T47D (cell line): ENCODE data around the gene ATAD3A.
"Not testable (repeated sequence)": the region's sequence is repeated elsewhere in the genome, so short reads cannot be mapped to it uniquely, and the experiment has no call there.

Experiments
- DNase-seq, 2 experiments: peaks; one replicate each; pipeline versions ENCODE4 v3.0.0 to v3.0.0-alpha.2; 2011 to 2012; ENCODE audit warnings: low read depth in 1 of 2, low spot score in 1 of 2
- JUND ChIP-seq: IDR thresholded peaks from 2 replicates; pipeline ENCODE4 v1.6.1; 2012; ENCODE audit warnings: low read depth
- in situ Hi-C: cut with HindIII; loops from 2 replicates; pipeline ENCODE4 v1.10.0; 2016; ENCODE audit warnings: low sequenced_read_pairs, low pct_unique_long_range_greater_than_20kb

The ATAD3A gene

GRCh38 chr1:1482856-1483255, 29.1 kb upstream of the ATAD3A start:
- TF ChIP-seq JUND = no peak
- in situ Hi-C loops = no loop called here
- DNase-seq = no peak

DNA sequence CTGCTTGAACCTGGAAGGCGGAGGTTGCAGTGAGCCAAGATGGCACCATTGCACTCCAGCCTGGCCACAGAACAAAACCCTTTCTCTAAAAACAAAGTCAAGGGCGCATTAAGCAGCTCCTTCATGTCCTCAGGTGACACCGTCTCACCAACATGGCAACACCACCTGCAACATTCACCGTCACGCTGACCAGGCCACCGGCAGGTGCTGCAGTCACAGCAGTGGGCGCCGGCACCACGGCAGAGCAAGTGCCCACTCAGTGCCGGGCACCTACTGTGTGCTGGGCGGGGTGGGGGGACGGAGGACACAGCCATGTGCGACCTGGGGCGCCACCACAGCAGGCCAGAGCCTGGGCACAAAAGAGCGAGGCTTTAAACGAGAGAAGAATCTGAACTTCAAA, 28.2 kb upstream of the ATAD3A start:
- no peak for TF ChIP-seq JUND
- no peak for DNase-seq
- in situ Hi-C loops = no loop called here

DNA sequence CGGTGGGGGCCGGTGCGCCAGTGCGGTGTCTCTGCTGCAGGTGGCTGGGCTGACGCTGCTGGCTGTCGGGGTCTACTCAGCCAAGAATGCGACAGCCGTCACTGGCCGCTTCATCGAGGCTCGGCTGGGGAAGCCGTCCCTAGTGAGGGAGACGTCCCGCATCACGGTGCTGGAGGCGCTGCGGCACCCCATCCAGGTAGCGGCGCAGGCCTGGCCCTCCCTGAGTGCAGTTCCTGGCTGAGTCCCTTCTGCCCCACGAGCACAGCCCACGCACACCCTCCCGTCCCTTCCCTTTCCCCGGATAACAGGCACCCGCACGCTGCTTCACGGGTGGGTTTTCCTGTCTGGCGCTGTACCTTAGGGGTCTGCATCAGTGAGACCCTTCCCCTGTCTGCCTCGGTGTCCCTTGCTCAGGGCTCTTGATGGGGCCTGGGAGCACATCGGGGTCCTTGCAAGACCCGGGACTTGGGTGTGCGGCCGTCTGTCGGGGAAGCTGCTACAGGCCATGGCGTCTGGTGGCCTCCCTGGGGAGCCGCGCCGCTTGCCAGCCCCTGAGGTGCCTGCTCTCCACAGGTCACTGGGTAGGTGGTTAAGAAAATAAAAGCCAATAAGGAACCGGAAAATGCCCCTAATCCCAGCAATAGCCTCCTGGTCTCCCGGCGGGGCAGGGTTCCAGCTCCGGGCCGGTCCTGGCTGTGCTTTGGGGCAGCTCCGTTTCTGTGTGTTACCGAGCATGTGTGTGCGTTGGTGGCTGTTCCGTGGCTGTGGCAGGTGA, 26.8 kb upstream of the ATAD3A start:
- in situ Hi-C loops, DNase-seq: not testable (repeated sequence)

- DNase-seq, in situ Hi-C loops: not testable (repeated sequence)
Measured at GRCh38 chr1:1485755-1486317, 26.1 kb upstream of the ATAD3A start.

DNA sequence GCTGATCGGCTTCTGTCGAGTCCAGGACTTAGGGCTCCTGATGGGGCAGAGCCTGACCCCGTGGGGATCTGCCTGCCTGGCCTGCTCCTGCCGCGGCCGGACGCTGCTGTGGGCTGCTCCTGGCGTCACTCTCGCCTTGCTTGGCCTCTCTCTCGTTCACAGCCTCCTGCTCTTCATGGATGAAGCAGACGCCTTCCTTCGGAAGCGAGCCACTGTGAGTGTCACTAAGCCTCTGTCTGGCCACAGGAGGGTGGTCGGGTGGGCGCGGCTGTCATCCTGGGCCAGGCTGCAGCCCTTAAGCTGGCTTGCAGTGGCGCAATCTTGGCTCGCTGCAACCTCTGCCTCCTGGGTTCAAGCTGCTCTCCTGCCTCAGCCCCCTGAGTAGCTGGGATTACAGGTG, 24.3 kb upstream of the ATAD3A start:
- TF ChIP-seq JUND = no peak
- DNase-seq = no peak
- in situ Hi-C loops = no loop called here

DNA sequence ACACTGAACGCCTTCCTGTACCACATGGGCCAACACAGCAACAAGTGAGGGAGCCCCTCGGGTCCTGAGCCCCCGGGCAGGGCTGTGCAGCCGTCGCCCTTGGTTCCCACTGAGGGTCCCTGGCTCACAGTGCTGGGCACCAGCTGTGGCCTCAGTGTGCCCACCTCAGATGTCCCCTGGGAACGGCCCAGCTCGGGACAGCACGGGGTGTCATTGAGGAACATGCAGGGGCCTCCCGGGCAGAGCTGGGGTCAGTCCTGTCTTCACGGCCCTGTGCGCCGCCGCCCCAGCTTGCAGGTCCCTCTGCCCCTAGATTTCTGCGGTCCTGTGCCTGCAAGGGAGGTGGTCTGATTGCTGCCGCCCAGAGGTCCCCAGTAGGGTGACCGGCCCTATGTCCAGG, 22.7 kb upstream of the ATAD3A start:
- TF ChIP-seq JUND = no peak
- in situ Hi-C loops = no loop called here
- DNase-seq = no peak

- no peak for TF ChIP-seq JUND
- DNase-seq = no peak
- in situ Hi-C loops = no loop called here
Measured at GRCh38 chr1:1489861-1490260, 22.1 kb upstream of the ATAD3A start.

GRCh38 chr1:1490633-1491230, 21.2 kb upstream of the ATAD3A start:
- DNase-seq = no peak
- in situ Hi-C loops = no loop called here
- no peak for TF ChIP-seq JUND

DNA sequence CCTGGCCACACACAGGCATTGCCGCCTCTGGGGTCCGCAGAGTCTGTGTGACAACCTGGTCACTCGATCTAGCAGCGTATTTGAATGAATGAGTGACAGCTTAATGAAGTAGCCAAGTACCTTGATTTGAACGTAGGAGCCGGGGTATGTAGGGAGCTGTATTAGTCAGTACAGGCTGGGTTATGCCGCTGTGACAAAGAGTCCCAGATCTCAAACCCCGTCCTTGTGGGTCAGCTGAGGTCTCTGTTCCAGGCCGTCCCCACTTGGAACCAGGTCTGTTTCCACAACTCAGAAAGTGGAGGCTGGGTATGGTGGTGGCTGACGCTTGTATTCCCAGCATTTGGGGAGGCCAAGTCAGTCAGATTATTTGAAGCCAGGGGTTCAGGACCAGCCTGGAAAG, 20.4 kb upstream of the ATAD3A start:
- TF ChIP-seq JUND = no peak
- in situ Hi-C loops = no loop called here
- no peak for DNase-seq

- DNase-seq, in situ Hi-C loops: not testable (repeated sequence)
Measured at GRCh38 chr1:1494311-1494710, 17.7 kb upstream of the ATAD3A start.

DNA sequence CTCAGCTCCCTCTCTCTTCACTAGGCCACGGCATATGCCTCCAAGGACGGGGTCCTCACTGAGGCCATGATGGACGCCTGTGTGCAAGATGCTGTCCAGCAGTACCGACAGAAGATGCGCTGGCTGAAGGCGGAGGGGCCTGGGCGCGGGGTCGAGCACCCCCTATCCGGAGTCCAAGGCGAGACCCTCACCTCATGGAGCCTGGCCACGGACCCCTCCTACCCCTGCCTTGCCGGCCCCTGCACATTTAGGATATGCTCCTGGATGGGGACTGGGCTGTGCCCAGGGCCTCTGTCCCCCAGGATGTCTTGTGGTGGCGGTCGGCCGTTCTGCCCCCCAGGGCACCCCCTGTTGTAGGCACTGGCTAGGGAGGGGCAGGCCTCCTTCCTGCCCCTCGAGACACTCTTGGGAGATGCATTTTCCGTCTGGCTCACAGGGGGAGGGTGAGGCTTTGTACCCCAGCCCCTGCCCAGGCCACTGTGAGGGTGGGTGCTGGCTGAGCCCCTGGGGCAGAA, 16.4 kb upstream of the ATAD3A start:
- DNase-seq, in situ Hi-C loops: not testable (repeated sequence)

GRCh38 chr1:1504777-1505365, 7.1 kb upstream of the ATAD3A start:
- in situ Hi-C loops = not testable (repeated sequence)
- peak in 1 of 2 experiments; percentile 95 for DNase-seq

DNA sequence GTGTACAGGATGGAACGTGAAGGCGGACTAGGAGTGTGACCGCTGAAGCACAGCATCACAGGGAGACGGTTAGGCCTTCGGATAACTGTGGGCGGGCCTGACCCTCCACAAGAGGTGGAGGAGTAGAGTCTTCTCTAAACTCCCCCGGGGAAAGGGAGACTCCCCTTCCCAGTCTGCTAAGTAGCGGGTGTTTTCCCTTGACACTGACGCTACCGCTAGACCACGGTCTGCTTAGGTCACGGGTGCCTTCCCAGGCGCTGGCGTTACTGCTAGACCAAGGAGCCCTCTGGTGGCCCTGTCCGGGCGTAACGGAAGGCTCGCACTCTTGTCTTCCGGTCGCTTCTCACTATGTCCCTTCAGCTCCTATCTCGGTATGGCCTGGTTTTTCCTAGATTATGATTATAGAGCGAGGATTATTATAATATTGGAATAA, 6.6 kb upstream of the ATAD3A start:
- in situ Hi-C loops = not testable (repeated sequence)
- DNase-seq = peak in 1 of 2 experiments; percentile 32

DNA sequence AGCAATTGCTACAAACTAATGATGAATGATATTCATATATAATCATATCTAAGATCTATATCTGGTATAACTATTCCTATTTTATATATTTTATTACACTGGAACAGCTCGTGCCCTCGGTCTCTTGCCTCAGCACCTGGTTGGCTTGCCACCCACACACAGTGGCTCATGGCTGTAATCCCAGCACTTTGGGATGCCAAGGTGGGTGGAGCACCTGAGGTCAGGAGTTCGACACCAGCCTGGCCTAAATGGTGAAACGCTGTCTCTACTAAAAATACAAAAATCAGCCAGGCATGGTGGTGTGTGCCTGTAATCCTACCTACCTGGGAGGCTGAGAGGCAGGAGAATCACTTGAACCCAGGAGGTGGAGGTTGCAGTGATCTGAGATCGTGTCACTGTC, 6.2 kb upstream of the ATAD3A start:
- in situ Hi-C loops, DNase-seq: not testable (repeated sequence)
